ENCODE results near the gene TCF19.
A peak's percentile ranks its signal among the peaks of the same experiment; 100 is the strongest.
"Not testable (repeated sequence)": the region's sequence is repeated elsewhere in the genome, so short reads cannot be mapped to it uniquely, and the experiment has no call there.

Gene TCF19

GRCh38 chr6:31163922-31164321, 5.5 kb downstream of the TCF19 start:
- no peak for DNase-seq

GRCh38 chr6:31164475-31165063, 6.2 kb downstream of the TCF19 start:
- not testable (repeated sequence) for DNase-seq

GRCh38 chr6:31165064-31165832, 6.9 kb downstream of the TCF19 start:
- DNase-seq, result not testable (repeated sequence)

- DNase-seq, result no peak
Observed at GRCh38 chr6:31165986-31166385, 7.6 kb downstream of the TCF19 start.

GRCh38 chr6:31168606-31169005, 10.2 kb downstream of the TCF19 start:
- DNase-seq, result no peak

- no peak for DNase-seq
Observed at GRCh38 chr6:31169123-31169857, 10.9 kb downstream of the TCF19 start.

- DNase-seq, result not testable (repeated sequence)
Observed at GRCh38 chr6:31169858-31170599, 11.6 kb downstream of the TCF19 start.

GRCh38 chr6:31170600-31170881, 12.2 kb downstream of the TCF19 start, which contains the start of gene POU5F1:
TSS of gene POU5F1 (minus strand) at chr6:31170682. CDS start at chr6:31170620, 62 bp downstream.
- no peak for DNase-seq

GRCh38 chr6:31170987-31171671, 12.7 kb downstream of the TCF19 start:
- no peak for DNase-seq

GRCh38 chr6:31171931-31172905, 13.8 kb downstream of the TCF19 start:
- DNase-seq, result no peak

- DNase-seq, result no peak
Observed at GRCh38 chr6:31172973-31173384, 14.6 kb downstream of the TCF19 start.

- no peak for DNase-seq
Observed at GRCh38 chr6:31173406-31173805, 15.0 kb downstream of the TCF19 start.

GRCh38 chr6:31174378-31174777, 16.0 kb downstream of the TCF19 start:
- no peak for DNase-seq

- DNase-seq, result no peak
Observed at GRCh38 chr6:31175971-31176370, 17.6 kb downstream of the TCF19 start.

- no peak for DNase-seq
Observed at GRCh38 chr6:31178143-31179041, 20.0 kb downstream of the TCF19 start.

GRCh38 chr6:31179042-31179386, 20.6 kb downstream of the TCF19 start:
- DNase-seq, result no peak

- DNase-seq, result no peak
Observed at GRCh38 chr6:31179896-31180295, 21.5 kb downstream of the TCF19 start.

- peak; percentile 76 for DNase-seq
Observed at GRCh38 chr6:31180500-31180899, 22.1 kb downstream of the TCF19 start.

- DNase-seq, result not testable (repeated sequence)
Observed at GRCh38 chr6:31183287-31183686, 24.9 kb downstream of the TCF19 start.

GRCh38 chr6:31183859-31184258, 25.5 kb downstream of the TCF19 start:
- DNase-seq, result not testable (repeated sequence)

Measured in CD4-positive, alpha-beta T cell treated with Interleukin-17A for 4 hours (primary cell).